Loucy (cell line): Measurements from ENCODE around the gene MGAT5.

Source experiments
- H2AFZ ChIP-seq: fragments of 200-600 bp; sonication (generic); 2 replicates; pipeline ENCODE4 v1.6.0; 2016; ENCODE audit warnings: antibody characterized with exemption, mild to moderate bottlenecking, low read length, moderate library complexity
- H3F3A ChIP-seq: fragments of 200-600 bp; 2 replicates; pipeline ENCODE4 v1.6.0; 2016; ENCODE audit warnings: antibody characterized with exemption, low read depth, mild to moderate bottlenecking
- H3K27me3 ChIP-seq: fragments of 200-600 bp; sonication (generic); 2 replicates; pipeline ENCODE4 v1.6.1; 2014; ENCODE audit warnings: low read length, mild to moderate bottlenecking; ENCODE audit not compliant: insufficient read depth, poor library complexity, severe bottlenecking
- H3K36me3 ChIP-seq: fragments of 200-600 bp; sonication (generic); 2 replicates; pipeline ENCODE4 v1.6.1; 2016; ENCODE audit warnings: low read length; ENCODE audit not compliant: insufficient read depth
- H3K4me1 ChIP-seq: fragments of 200-600 bp; sonication (generic); 2 replicates; pipeline ENCODE4 v1.5.1; 2014; ENCODE audit warnings: low read length, mild to moderate bottlenecking; ENCODE audit not compliant: insufficient read depth, poor library complexity, severe bottlenecking
- H3K4me2 ChIP-seq: fragments of 200-600 bp; sonication (generic); 2 replicates; pipeline ENCODE4 v1.6.0; 2014; ENCODE audit warnings: antibody characterized with exemption, low read length, low read depth, mild to moderate bottlenecking; ENCODE audit not compliant: poor library complexity, severe bottlenecking
- H3K4me3 ChIP-seq: fragments of 200-600 bp; sonication (generic); 2 replicates; pipeline ENCODE4 v1.5.1; 2014; ENCODE audit warnings: low read length, mild to moderate bottlenecking, mixed read lengths; ENCODE audit not compliant: poor library complexity, severe bottlenecking
- H3K79me2 ChIP-seq: fragments of 200-600 bp; sonication (generic); 2 replicates; pipeline ENCODE4 v1.6.1; 2014; ENCODE audit warnings: low read length; ENCODE audit not compliant: insufficient read depth
- H3K9ac ChIP-seq: fragments of 200-600 bp; sonication (generic); 2 replicates; pipeline ENCODE4 v1.6.0; 2014; ENCODE audit warnings: mild to moderate bottlenecking, low read depth, low read length, moderate library complexity; ENCODE audit not compliant: poor library complexity, severe bottlenecking
- H3K9me2 ChIP-seq: fragments of 200-600 bp; sonication (generic); replicated peaks from 2 replicates; pipeline ENCODE4 v1.6.1; 2016; ENCODE audit warnings: low read depth, low read length, mixed read lengths
- H3K9me3 ChIP-seq: fragments of 200-600 bp; sonication (generic); 2 replicates; pipeline ENCODE4 v1.6.1; 2014; ENCODE audit warnings: mild to moderate bottlenecking, antibody characterized with exemption, low read length, low read depth; ENCODE audit not compliant: insufficient read depth
- H4K20me1 ChIP-seq: fragments of 200-600 bp; sonication (generic); 2 replicates; pipeline ENCODE4 v1.6.0; 2014; ENCODE audit warnings: antibody characterized with exemption, low read length, mild to moderate bottlenecking; ENCODE audit not compliant: insufficient read depth, poor library complexity, severe bottlenecking
- CTCF ChIP-seq: fragments of 200-600 bp; sonication (generic); conservative IDR thresholded peaks from 2 replicates; pipeline ENCODE4 v1.5.1; 2014; ENCODE audit warnings: mild to moderate bottlenecking, antibody characterized with exemption, low read length
- EZH2phosphoT487 ChIP-seq: fragments of 200-600 bp; IDR thresholded peaks from 2 replicates; pipeline ENCODE4 v1.6.1; 2018; ENCODE audit warnings: antibody characterized with exemption, mild to moderate bottlenecking, moderate library complexity, borderline replicate concordance

MGAT5 gene

DNA sequence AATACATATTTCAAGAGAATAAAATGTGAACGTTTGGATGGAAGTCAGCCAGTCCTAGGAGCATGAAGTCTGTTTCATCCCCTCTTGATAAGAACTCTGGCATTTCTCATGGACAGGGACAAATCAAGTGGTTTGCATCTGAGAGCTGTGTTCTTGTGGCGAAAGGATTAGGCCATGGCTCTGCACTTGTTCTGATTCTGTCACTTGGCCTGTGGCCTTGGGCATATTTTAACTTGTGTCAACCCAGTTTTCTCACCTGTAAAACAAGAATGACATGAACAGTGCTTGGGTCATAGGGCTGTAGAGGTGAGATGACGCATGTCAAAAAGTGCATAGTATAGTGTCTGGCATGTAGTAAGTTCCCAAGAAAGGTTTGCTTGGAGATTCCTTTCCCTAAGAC is 125.8 kb downstream of the MGAT5 start:
- TF ChIP-seq CTCF: no peak
- TF ChIP-seq EZH2phosphoT487: no peak
- Histone ChIP-seq H4K20me1 (no peaks in the 10 kb centered on the region), H3K9ac (no peak overlapping the region), H3K4me3 (no peak overlapping the region), H3K4me2 (no peak overlapping the region), H3K9me2 (no peaks in the 10 kb centered on the region), H3K9me3 (no peaks in the 10 kb centered on the region), H3F3A (no peaks in the 10 kb centered on the region), H3K27me3 (no peaks in the 10 kb centered on the region), H2AFZ (no peak overlapping the region), H3K36me3 (peaks cover 19% of the 10 kb centered on the region; the same call in 1 of the 2 replicates), H3K79me2 (no peaks in the 10 kb centered on the region), H3K4me1 (no peaks in the 10 kb centered on the region)

- no peaks in the 10 kb centered on the region for H3K9me2 ChIP-seq
- no peak overlapping the region for H3K4me3 ChIP-seq
- H3K36me3 ChIP-seq: peaks cover 13% of the 10 kb centered on the region; the same call in 1 of the 2 replicates
- no peaks in the 10 kb centered on the region for H3K79me2 ChIP-seq
- H3K4me2 ChIP-seq: no peak overlapping the region
- H2AFZ ChIP-seq: no peak overlapping the region
- H3K9me3 ChIP-seq: no peaks in the 10 kb centered on the region
- TF ChIP-seq CTCF (no peak), EZH2phosphoT487 (no peak)
- no peaks in the 10 kb centered on the region for H3F3A ChIP-seq
- no peaks in the 10 kb centered on the region for H3K27me3 ChIP-seq
- H3K9ac ChIP-seq: no peak overlapping the region
- H4K20me1 ChIP-seq: no peaks in the 10 kb centered on the region
- no peaks in the 10 kb centered on the region for H3K4me1 ChIP-seq
Observed at GRCh38 chr2:134381141-134381540, 127.3 kb downstream of the MGAT5 start.

- H3K9ac ChIP-seq: no peak overlapping the region
- H3K4me2 ChIP-seq: no peak overlapping the region
- H3K9me3 ChIP-seq: no peaks in the 10 kb centered on the region
- no peak overlapping the region for H2AFZ ChIP-seq
- no peaks in the 10 kb centered on the region for H3K9me2 ChIP-seq
- no peaks in the 10 kb centered on the region for H3K79me2 ChIP-seq
- peaks cover 5% of the 10 kb centered on the region; the same call in 1 of the 2 replicates for H3K36me3 ChIP-seq
- H3K4me1 ChIP-seq: no peaks in the 10 kb centered on the region
- H3F3A ChIP-seq: no peaks in the 10 kb centered on the region
- no peaks in the 10 kb centered on the region for H4K20me1 ChIP-seq
- no peaks in the 10 kb centered on the region for H3K27me3 ChIP-seq
- no peak overlapping the region for H3K4me3 ChIP-seq
- TF ChIP-seq EZH2phosphoT487: no peak
- TF ChIP-seq CTCF: no peak
Observed at GRCh38 chr2:134384131-134384530, 130.3 kb downstream of the MGAT5 start.
